ENCODE results near the gene ZNF430. TPM values are rescaled to one million over a fixed set of nuclear protein-coding genes. Genes with fewer than 3 reads are reported as not detected.

Gene ZNF430
- total RNA-seq, 1 donor from 2014 or later, result 4.6 TPM

Other genes with a start within 250 kb of the ZNF430 start
- 2.3 and 2.5 TPM in 2 replicates for gene ZNF66, start 244.4 kb upstream of the ZNF430 start, total RNA-seq
- gene ZNF85, start 97.4 kb upstream of the ZNF430 start, total RNA-seq, result 7.9 and 9.0 TPM in 2 replicates
- gene ZNF714, start 61.5 kb downstream of the ZNF430 start, total RNA-seq, result 5.3 and 16.4 TPM in 2 replicates
- 4.0 and 7.1 TPM in 2 replicates for gene ZNF431, start 121.4 kb downstream of the ZNF430 start, total RNA-seq